DMS 273 (cell line): Measurements from ENCODE around the gene ZNF354C.

Source experiments
- DNase-seq: peaks from one replicate; lab custom pipeline; 2025; ENCODE audit not compliant: unreplicated experiment; lab: John Stamatoyannopoulos, UW

The ZNF354C gene

GRCh38 chr5:179127136-179128040 lies 67.2 kb downstream of the ZNF354C start:
- DNase-seq, result no peak

- DNase-seq, result no peak
These were observed 67.8 kb downstream of the ZNF354C start for GRCh38 chr5:179128041-179128365.

DNA sequence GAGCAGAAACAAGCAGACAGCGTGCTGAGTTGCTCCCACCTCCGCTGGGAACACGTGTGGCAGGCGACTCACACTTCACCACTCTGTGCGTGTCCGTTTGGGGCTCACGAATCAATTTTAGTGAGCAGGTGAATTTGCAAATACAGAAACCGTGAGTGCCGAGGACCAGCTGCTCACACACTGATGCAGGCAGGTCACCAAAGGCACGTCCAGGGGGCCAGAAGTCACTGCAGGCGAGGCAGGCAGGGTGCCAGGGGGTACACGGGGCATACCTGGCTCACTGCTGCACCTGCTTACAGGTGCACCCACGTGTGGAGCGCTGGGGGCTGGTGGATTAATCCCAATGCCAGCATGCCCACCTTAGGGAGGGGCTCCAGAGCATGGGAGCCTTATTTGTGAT lies 68.8 kb downstream of the ZNF354C start:
- no peak for DNase-seq

GRCh38 chr5:179129607-179130071 lies 69.5 kb downstream of the ZNF354C start:
- no peak for DNase-seq

GRCh38 chr5:179130101-179130681 lies 70.0 kb downstream of the ZNF354C start:
- no peak for DNase-seq

DNA sequence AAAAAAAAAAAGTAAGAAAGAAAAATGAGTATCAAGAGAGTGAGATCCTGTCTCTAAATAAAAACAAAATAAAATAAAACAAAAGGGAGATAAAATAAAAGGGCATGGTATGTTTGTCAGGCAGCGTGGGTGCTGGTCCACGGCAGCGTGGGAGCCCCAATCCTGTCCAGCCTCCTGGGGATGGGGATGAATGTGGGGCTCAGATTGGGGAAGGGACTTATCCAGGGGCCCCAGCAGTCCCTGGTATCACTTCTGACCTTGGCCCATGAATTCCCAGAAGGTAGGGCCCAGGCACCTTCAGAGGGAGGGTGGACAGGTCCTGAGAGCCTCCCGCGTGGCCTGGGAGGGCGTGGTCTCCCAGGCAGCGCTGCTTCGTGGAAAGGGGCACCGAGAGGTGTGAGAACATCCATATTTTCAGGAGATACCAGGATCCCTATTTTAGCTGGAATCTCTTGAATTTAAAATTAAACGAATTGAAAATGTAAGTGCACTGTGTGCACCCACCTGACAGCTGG lies 71.2 kb downstream of the ZNF354C start:
- DNase-seq, result no peak

- DNase-seq, result no peak
These were observed 71.9 kb downstream of the ZNF354C start for GRCh38 chr5:179131886-179132585.

DNA sequence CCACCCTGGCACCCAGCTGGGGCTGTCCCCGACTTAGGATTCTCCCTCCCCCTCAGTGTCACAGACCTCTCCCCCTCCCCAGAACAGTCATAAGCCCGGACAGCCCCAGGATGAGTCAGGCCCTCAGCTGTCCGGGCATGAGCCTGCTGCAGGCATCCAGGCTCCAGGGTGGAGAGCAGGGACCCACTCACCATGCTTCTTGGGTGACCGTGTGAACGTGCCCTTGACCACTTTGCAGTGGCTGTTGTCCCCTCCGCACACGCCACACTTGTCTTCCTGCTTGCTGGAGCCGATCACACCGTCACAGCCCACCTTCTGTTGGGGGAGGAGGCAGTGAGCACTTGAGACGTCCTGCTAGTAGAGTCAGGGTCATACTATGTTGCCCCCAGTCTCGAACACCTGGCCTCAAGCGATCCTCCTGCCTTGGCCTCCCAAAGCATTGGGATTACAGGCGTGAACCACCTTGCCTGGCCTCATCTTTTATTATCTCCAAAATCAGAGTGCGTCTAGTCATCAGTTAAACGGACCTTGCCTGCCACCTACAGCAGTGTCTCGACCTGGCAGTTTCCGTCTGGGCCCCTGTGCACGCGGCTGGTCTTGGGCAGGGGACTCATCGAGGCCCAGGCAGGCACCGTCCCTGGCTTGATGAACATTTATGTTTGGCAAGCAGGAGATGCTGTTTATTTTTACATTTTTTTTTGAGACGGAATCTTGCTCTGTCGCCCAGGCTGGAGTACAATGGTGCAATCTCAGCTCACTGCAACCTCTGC lies 72.6 kb downstream of the ZNF354C start:
- DNase-seq, result no peak
